Measurements from ENCODE around the gene ATAD3B. TPM values are rescaled to one million over a fixed set of nuclear protein-coding genes. Genes with fewer than 3 reads are reported as not detected.
"Not testable (repeated sequence)": the region's sequence is repeated elsewhere in the genome, so short reads cannot be mapped to it uniquely, and the experiment has no call there.

Gene ATAD3B
- total RNA-seq, 1 donor from 2014 or later, result 34.9 TPM

- TF ChIP-seq, protein P1, sequence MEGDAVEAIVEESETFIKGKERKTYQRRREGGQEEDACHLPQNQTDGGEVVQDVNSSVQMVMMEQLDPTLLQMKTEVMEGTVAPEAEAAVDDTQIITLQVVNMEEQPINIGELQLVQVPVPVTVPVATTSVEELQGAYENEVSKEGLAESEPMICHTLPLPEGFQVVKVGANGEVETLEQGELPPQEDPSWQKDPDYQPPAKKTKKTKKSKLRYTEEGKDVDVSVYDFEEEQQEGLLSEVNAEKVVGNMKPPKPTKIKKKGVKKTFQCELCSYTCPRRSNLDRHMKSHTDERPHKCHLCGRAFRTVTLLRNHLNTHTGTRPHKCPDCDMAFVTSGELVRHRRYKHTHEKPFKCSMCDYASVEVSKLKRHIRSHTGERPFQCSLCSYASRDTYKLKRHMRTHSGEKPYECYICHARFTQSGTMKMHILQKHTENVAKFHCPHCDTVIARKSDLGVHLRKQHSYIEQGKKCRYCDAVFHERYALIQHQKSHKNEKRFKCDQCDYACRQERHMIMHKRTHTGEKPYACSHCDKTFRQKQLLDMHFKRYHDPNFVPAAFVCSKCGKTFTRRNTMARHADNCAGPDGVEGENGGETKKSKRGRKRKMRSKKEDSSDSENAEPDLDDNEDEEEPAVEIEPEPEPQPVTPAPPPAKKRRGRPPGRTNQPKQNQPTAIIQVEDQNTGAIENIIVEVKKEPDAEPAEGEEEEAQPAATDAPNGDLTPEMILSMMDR (IDR thresholded peaks at IDR 0.05; ENCODE audit: partially characterized antibody, unreplicated experiment), result no peak
- Mint-ChIP-seq H3K9me3 (ENCODE audit: unreplicated experiment) (no peaks in the 10 kb centered on the region), H3K27me3 (ENCODE audit: unreplicated experiment) (no peaks in the 10 kb centered on the region), H3K27ac (ENCODE audit: unreplicated experiment) (no peak overlapping the region), H3K4me1 (ENCODE audit: low read depth, unreplicated experiment) (no peaks in the 10 kb centered on the region), H3K36me3 (ENCODE audit: unreplicated experiment) (no peaks in the 10 kb centered on the region), H3K4me3 (ENCODE audit: unreplicated experiment) (no peak overlapping the region)
- no peak for DNase-seq
These were observed 19.7 kb upstream of the ATAD3B start for GRCh38 chr1:1451696-1452364.

GRCh38 chr1:1452365-1452739, 19.2 kb upstream of the ATAD3B start:
- H3K4me3 Mint-ChIP-seq (ENCODE audit: unreplicated experiment); DNase-seq; H3K36me3 Mint-ChIP-seq (ENCODE audit: unreplicated experiment); H3K27ac Mint-ChIP-seq (ENCODE audit: unreplicated experiment); H3K27me3 Mint-ChIP-seq (ENCODE audit: unreplicated experiment); H3K4me1 Mint-ChIP-seq (ENCODE audit: low read depth, unreplicated experiment); H3K9me3 Mint-ChIP-seq (ENCODE audit: unreplicated experiment): not testable (repeated sequence)

- peaks cover 1% of the 10 kb centered on the region for H3K9me3 Mint-ChIP-seq (ENCODE audit: unreplicated experiment)
- no peak for DNase-seq
- no peaks in the 10 kb centered on the region for H3K4me1 Mint-ChIP-seq (ENCODE audit: low read depth, unreplicated experiment)
- TF ChIP-seq, protein P1 (IDR thresholded peaks at IDR 0.05; ENCODE audit: partially characterized antibody, unreplicated experiment), result no peak
- no peak overlapping the region for H3K4me3 Mint-ChIP-seq (ENCODE audit: unreplicated experiment)
- H3K27ac Mint-ChIP-seq (ENCODE audit: unreplicated experiment), result no peak overlapping the region
- no peaks in the 10 kb centered on the region for H3K27me3 Mint-ChIP-seq (ENCODE audit: unreplicated experiment)
- no peaks in the 10 kb centered on the region for H3K36me3 Mint-ChIP-seq (ENCODE audit: unreplicated experiment)
These were observed 18.7 kb upstream of the ATAD3B start for GRCh38 chr1:1452882-1453281.

GRCh38 chr1:1454286-1455056, 17.1 kb upstream of the ATAD3B start:
- H3K9me3 Mint-ChIP-seq (ENCODE audit: unreplicated experiment); DNase-seq; H3K27ac Mint-ChIP-seq (ENCODE audit: unreplicated experiment); H3K4me1 Mint-ChIP-seq (ENCODE audit: low read depth, unreplicated experiment); H3K4me3 Mint-ChIP-seq (ENCODE audit: unreplicated experiment); H3K36me3 Mint-ChIP-seq (ENCODE audit: unreplicated experiment); H3K27me3 Mint-ChIP-seq (ENCODE audit: unreplicated experiment): not testable (repeated sequence)

DNA sequence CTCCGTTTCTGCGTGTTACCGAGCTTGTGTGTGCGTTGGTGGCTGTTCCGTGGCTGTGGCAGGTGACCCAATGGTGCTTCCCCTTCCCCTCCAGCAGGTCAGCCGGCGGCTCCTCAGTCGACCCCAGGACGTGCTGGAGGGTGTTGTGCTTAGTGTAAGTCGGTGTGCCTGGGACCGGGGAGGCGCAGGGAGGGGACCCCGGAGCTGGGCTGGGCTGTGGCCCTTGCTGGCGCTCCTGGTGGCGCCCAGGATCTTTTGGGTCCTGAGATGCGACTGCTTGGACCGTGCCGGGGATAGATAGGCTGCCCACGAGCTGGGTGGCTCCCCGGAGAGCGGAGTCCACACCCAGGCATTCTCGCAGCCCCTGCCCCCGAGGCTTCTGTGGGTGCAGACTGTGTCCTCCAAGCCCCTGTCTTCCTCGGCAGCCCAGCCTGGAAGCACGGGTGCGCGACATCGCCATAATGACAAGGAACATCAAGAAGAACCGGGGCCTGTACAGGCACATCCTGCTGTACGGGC, 16.1 kb upstream of the ATAD3B start:
- no peak for DNase-seq
- Mint-ChIP-seq H3K4me1 (ENCODE audit: low read depth, unreplicated experiment) (no peaks in the 10 kb centered on the region), H3K9me3 (ENCODE audit: unreplicated experiment) (peaks cover 4% of the 10 kb centered on the region), H3K27ac (ENCODE audit: unreplicated experiment) (no peak overlapping the region), H3K4me3 (ENCODE audit: unreplicated experiment) (no peak overlapping the region), H3K27me3 (ENCODE audit: unreplicated experiment) (no peaks in the 10 kb centered on the region), H3K36me3 (ENCODE audit: unreplicated experiment) (no peaks in the 10 kb centered on the region)
- TF ChIP-seq, protein P1 (IDR thresholded peaks at IDR 0.05; ENCODE audit: partially characterized antibody, unreplicated experiment), result no peak

DNA sequence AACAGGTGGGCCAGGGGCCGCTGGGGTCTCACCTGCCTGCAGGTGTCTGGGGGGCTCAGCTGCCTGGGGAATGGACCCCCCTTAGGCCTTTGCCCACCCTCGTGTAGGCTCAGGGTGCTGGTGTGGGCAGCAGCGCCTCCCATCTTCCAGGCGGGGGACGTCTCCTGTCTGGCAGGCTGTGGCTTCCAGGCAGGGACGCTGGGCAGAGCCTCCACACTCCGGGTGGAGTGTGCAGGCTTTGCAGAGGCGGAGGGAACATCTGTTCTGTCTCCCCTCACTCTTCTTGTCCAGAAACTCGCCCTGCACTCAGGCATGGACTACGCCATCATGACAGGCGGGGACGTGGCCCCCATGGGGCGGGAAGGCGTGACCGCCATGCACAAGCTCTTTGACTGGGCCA, 15.6 kb upstream of the ATAD3B start:
- H3K9me3 Mint-ChIP-seq (ENCODE audit: unreplicated experiment); H3K4me3 Mint-ChIP-seq (ENCODE audit: unreplicated experiment); H3K27me3 Mint-ChIP-seq (ENCODE audit: unreplicated experiment); H3K4me1 Mint-ChIP-seq (ENCODE audit: low read depth, unreplicated experiment); H3K27ac Mint-ChIP-seq (ENCODE audit: unreplicated experiment); H3K36me3 Mint-ChIP-seq (ENCODE audit: unreplicated experiment); DNase-seq: not testable (repeated sequence)

GRCh38 chr1:1456683-1457255, 14.8 kb upstream of the ATAD3B start:
- not testable (repeated sequence) for DNase-seq; H3K4me3 Mint-ChIP-seq (ENCODE audit: unreplicated experiment); H3K4me1 Mint-ChIP-seq (ENCODE audit: low read depth, unreplicated experiment); H3K27me3 Mint-ChIP-seq (ENCODE audit: unreplicated experiment); H3K36me3 Mint-ChIP-seq (ENCODE audit: unreplicated experiment); H3K9me3 Mint-ChIP-seq (ENCODE audit: unreplicated experiment); H3K27ac Mint-ChIP-seq (ENCODE audit: unreplicated experiment)

DNA sequence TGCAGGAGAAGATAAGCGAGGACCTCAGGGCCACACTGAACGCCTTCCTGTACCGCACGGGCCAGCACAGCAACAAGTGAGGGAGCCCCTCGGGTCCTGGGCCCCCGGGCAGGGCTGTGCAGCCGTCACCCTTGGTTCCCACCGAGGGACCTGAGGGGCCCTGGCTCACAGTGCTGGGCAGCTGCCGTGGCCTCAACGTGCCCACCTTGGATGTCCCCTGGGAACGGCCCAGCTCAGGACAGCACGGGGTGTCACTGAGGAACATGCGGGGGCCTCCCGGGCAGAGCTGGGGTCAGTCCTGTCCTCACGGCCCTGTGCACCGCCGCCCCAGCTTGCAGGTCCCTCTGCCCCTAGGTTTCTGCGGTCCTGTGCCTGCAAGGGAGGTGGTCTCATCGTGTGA, 12.4 kb upstream of the ATAD3B start:
- not testable (repeated sequence) for H3K36me3 Mint-ChIP-seq (ENCODE audit: unreplicated experiment); H3K4me3 Mint-ChIP-seq (ENCODE audit: unreplicated experiment); DNase-seq; H3K4me1 Mint-ChIP-seq (ENCODE audit: low read depth, unreplicated experiment); H3K9me3 Mint-ChIP-seq (ENCODE audit: unreplicated experiment); H3K27ac Mint-ChIP-seq (ENCODE audit: unreplicated experiment); H3K27me3 Mint-ChIP-seq (ENCODE audit: unreplicated experiment)

DNA sequence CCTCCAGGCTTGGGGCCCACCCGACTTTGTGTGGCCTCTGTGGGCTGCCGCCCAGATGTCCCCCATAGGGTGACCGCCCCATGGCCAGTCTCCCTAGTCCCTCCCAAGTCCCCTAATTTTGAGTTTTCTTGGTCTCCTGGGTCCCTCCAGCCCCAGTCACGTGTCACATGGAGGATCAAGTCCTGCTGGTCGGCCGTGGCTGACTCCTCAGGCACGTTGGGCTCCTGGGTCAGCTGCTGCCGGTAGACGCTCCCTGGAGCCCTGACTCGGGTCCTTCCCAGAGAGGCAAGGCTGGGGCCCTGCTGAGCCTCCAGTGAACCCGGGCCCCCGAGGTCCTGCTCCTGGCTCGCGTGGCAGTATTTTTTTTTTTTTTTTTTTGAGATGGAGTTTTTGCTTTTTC, 11.9 kb upstream of the ATAD3B start:
- H3K27me3 Mint-ChIP-seq (ENCODE audit: unreplicated experiment); H3K36me3 Mint-ChIP-seq (ENCODE audit: unreplicated experiment); DNase-seq; H3K27ac Mint-ChIP-seq (ENCODE audit: unreplicated experiment); H3K4me3 Mint-ChIP-seq (ENCODE audit: unreplicated experiment); H3K9me3 Mint-ChIP-seq (ENCODE audit: unreplicated experiment); H3K4me1 Mint-ChIP-seq (ENCODE audit: low read depth, unreplicated experiment): not testable (repeated sequence)

All from glutamatergic neuron (in vitro differentiated cells).